Upper lobe of left lung (tissue), 4 donors: ENCODE measurements around the gene SRRM3.

Experiments
- CTCF ChIP-seq, 6 experiments: fragments of 450-650 bp in 4 of 6; fragments of 200-600 bp in 2 of 6; sonication (generic) in 2 of 6; IDR thresholded peaks; one replicate each; pipeline ENCODE4 v1.5.1; 2016 to 2019; ENCODE audit warnings: antibody characterized with exemption in 6 of 6
- EP300 ChIP-seq, 4 donors: sonication (generic); formaldehyde crosslinking; IDR thresholded peaks; one replicate each; pipeline ENCODE4 v1.5.1; 2017; ENCODE audit warnings: antibody characterized with exemption in 4 of 4, control low read depth in 2 of 4
- POLR2A ChIP-seq, 4 donors: fragments of 450-650 bp; IDR thresholded peaks; one replicate each; pipeline ENCODE4 v1.5.1; 2016 to 2017; ENCODE audit warnings: antibody characterized with exemption in 4 of 4, mild to moderate bottlenecking in 2 of 4
- POLR2AphosphoS5 ChIP-seq, 2 donors: sonication (generic); formaldehyde crosslinking; IDR thresholded peaks; one replicate each; pipeline ENCODE4 v1.5.1; 2017; ENCODE audit warnings: antibody characterized with exemption in 2 of 2

GRCh38 chr7:76326646-76327233 is 125.0 kb downstream of the SRRM3 start:
- TF ChIP-seq POLR2A (IDR thresholded peaks at IDR 0.05) (no peak), CTCF (IDR thresholded peaks at IDR 0.05) (no peak), POLR2AphosphoS5 (IDR thresholded peaks at IDR 0.05) (no peak), EP300 (IDR thresholded peaks at IDR 0.05) (no peak)
